NT2/D1 (cell line): ENCODE results near the gene ADPRH.

Experiments
- DNase-seq: peaks from one replicate; pipeline ENCODE4 v3.0.0-alpha.2; 2011; ENCODE audit warnings: low read depth, low spot score
- H3K27me3 ChIP-seq: 2 replicates; pipeline ENCODE4 v1.6.0; 2011; ENCODE audit warnings: mild to moderate bottlenecking; ENCODE audit not compliant: insufficient read length, insufficient read depth
- H3K36me3 ChIP-seq: 2 replicates; pipeline ENCODE4 v1.6.1; 2011; ENCODE audit warnings: mild to moderate bottlenecking, low read length, mixed read lengths; ENCODE audit not compliant: insufficient read depth, insufficient read length
- H3K4me1 ChIP-seq: 2 replicates; pipeline ENCODE4 v1.5.1; 2011; ENCODE audit not compliant: insufficient read depth, insufficient read length
- H3K4me3 ChIP-seq: 2 replicates; pipeline ENCODE4 v1.5.1; 2011; ENCODE audit warnings: low read depth; ENCODE audit not compliant: insufficient read length
- H3K9ac ChIP-seq: 2 replicates; pipeline ENCODE4 v1.6.0; 2011; ENCODE audit warnings: low read depth; ENCODE audit not compliant: insufficient read length
- H3K9me3 ChIP-seq: 2 replicates; pipeline ENCODE4 v1.5.1; 2011; ENCODE audit warnings: mild to moderate bottlenecking, low read length; ENCODE audit not compliant: insufficient read depth
- SUZ12 ChIP-seq: IDR thresholded peaks from 2 replicates; pipeline ENCODE4 v1.6.1; 2011; ENCODE audit not compliant: insufficient read length, insufficient read depth; ENCODE audit errors: extremely low read depth
- YY1 ChIP-seq: IDR thresholded peaks from 2 replicates; pipeline ENCODE4 v1.6.1; 2011; ENCODE audit not compliant: insufficient read length, insufficient read depth
- ZNF274 ChIP-seq: IDR thresholded peaks from 2 replicates; pipeline ENCODE4 v1.6.1; 2011; ENCODE audit warnings: mild to moderate bottlenecking, low read depth, low read length

Gene ADPRH

DNA sequence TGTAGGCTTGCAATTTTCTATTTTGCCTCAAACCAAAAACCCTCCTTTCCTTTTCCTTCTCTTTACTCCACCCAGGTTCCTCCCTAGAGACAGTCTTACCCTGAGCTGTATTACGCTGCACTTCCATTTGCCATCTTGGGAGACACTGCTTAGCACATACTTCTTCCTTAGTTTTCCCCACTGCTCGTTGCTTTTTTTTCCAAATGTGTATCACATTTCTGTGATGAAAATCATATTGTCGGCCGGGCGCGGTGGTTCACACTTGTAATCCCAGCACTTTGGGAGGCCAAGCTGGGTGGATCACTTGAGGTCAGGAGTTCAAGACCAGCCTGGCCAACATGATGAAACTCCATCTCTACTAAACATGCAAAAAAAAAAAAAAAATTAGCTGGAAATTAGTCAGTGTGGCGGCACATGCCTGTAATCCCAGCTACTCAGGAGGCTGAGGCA, 51.6 kb downstream of the ADPRH start:
- no peak for TF ChIP-seq SUZ12
- H3K36me3 ChIP-seq, result no peaks in the 10 kb centered on the region
- no peaks in the 10 kb centered on the region for H3K4me1 ChIP-seq
- H3K4me3 ChIP-seq, result no peak overlapping the region
- no peak for DNase-seq
- no peaks in the 10 kb centered on the region for H3K27me3 ChIP-seq
- H3K9ac ChIP-seq, result no peak overlapping the region
- no peaks in the 10 kb centered on the region for H3K9me3 ChIP-seq

DNA sequence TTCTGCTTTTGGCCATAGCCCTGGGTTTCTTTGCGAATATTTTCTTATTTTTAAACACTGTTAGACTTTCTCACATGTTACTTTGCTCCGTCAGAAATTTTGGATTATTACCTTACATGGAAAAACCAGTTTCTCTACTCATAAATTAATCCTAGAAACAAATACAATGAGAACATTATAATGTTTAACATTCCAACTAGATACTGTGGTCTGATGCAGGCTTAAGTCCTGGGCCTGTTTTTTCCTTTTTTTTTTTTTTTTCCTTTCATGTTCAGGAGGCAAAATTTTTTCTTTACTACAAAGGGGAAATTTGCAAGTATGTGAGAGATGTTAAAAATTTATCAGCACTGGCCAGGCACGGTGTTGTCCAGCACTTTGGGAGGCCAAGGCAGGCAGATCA, 52.2 kb downstream of the ADPRH start:
- Histone ChIP-seq H3K4me1 (no peaks in the 10 kb centered on the region), H3K4me3 (no peak overlapping the region), H3K9ac (no peak overlapping the region), H3K27me3 (no peaks in the 10 kb centered on the region), H3K9me3 (no peaks in the 10 kb centered on the region), H3K36me3 (no peaks in the 10 kb centered on the region)
- no peak for DNase-seq
- TF ChIP-seq SUZ12 (no peak), ZNF274 (no peak)

GRCh38 chr3:119632216-119632615, 52.9 kb downstream of the ADPRH start:
- Histone ChIP-seq H3K4me1 (no peaks in the 10 kb centered on the region), H3K36me3 (no peaks in the 10 kb centered on the region), H3K9ac (no peak overlapping the region), H3K9me3 (no peaks in the 10 kb centered on the region), H3K4me3 (no peak overlapping the region), H3K27me3 (no peaks in the 10 kb centered on the region)
- no peak for TF ChIP-seq ZNF274
- no peak for DNase-seq

DNA sequence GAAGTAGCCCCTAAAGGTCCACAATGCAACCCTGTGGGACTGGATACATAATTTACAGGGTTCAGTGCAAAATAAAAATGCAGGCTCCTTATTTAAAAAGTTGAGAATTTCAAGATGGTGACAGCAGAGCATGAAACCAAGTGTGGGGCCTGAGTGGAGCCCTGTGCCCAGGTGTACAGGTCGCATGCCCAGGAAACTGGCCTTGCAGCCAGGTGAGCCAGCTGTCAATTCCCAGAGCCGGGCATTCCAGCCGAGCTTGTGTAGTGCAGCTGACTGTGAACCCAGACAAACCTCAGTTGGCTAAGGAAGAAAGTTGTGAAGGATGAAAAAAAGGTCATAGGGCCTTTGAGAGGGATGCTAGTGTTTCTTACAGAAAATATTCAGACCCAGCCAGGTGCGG, 53.5 kb downstream of the ADPRH start:
- Histone ChIP-seq H3K9me3 (no peaks in the 10 kb centered on the region), H3K4me3 (no peak overlapping the region), H3K4me1 (no peaks in the 10 kb centered on the region)

DNA sequence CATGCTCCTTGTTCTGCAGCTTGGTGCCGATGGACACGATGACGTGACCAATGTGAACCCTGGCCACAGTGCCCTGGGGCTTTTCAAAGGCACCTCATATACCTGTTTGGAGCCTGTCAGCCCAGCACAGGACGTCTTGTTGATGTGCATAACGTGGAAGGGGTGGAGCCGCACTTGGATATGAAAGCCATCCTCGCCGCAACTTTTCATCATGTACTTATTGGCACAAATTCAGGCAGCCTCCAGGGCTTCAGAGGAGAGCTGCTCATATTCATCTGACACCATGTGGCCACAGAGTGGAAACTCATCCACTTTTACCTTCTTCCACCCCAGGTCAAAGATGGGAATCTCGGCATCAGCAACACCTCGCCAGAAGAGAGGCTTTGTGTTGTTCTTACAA, 56.4 kb downstream of the ADPRH start:
- Histone ChIP-seq H3K4me1 (no peaks in the 10 kb centered on the region), H3K9me3 (no peaks in the 10 kb centered on the region), H3K27me3 (no peaks in the 10 kb centered on the region), H3K9ac (no peak overlapping the region), H3K4me3 (no peak overlapping the region), H3K36me3 (no peaks in the 10 kb centered on the region)
- TF ChIP-seq ZNF274, result no peak
- no peak for TF ChIP-seq YY1
- TF ChIP-seq SUZ12, result no peak
- no peak for DNase-seq

More for the DNA sequence above, 53.5 kb downstream of the ADPRH start:
- Histone ChIP-seq H3K36me3 (no peaks in the 10 kb centered on the region), H3K9ac (no peak overlapping the region), H3K27me3 (no peaks in the 10 kb centered on the region)
- TF ChIP-seq ZNF274, result no peak
- TF ChIP-seq SUZ12, result no peak
- no peak for TF ChIP-seq YY1
- no peak for DNase-seq

DNA sequence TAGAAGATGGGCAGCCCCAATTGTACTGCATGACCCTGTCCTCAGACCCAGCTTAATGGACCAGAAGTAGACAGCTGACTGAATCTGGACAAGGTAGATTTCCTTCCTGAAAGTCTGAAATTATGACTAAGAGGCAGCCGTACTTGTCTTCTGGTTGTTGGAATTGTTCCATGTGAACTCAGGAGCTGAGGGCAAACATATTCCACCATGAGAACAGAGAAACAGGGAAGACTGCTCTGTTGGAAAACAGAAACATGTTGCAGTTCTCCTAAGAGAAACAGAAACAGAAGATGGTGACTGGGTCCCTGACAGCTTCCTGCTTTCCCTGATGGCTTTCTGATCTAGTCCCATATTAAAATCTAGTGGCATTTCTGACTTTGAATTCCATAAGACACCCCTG, 57.0 kb downstream of the ADPRH start:
- no peaks in the 10 kb centered on the region for H3K4me1 ChIP-seq
- H3K36me3 ChIP-seq, result no peaks in the 10 kb centered on the region
- no peaks in the 10 kb centered on the region for H3K27me3 ChIP-seq
- TF ChIP-seq YY1 (no peak), SUZ12 (no peak)
- no peak overlapping the region for H3K9ac ChIP-seq
- DNase-seq, result no peak
- peaks cover 2% of the 10 kb centered on the region; the same call in 1 of the 2 replicates for H3K9me3 ChIP-seq
- no peak overlapping the region for H3K4me3 ChIP-seq

GRCh38 chr3:119636891-119637611, 57.8 kb downstream of the ADPRH start:
- Histone ChIP-seq H3K36me3 (no peaks in the 10 kb centered on the region), H3K4me1 (no peaks in the 10 kb centered on the region), H3K9me3 (peaks cover 6% of the 10 kb centered on the region; the same call in 1 of the 2 replicates), H3K9ac (no peak overlapping the region), H3K27me3 (no peaks in the 10 kb centered on the region), H3K4me3 (no peak overlapping the region)
- no peak for DNase-seq
- TF ChIP-seq ZNF274, result no peak
- TF ChIP-seq SUZ12, result no peak
- TF ChIP-seq YY1, result no peak
